ENCODE measurements around the gene HIVEP3. TPM values are rescaled to one million over a fixed set of nuclear protein-coding genes. Genes with fewer than 3 reads are reported as not detected.

Gene HIVEP3
- total RNA-seq, 1 donor from 2014 or later, result 5.7 TPM

DNA sequence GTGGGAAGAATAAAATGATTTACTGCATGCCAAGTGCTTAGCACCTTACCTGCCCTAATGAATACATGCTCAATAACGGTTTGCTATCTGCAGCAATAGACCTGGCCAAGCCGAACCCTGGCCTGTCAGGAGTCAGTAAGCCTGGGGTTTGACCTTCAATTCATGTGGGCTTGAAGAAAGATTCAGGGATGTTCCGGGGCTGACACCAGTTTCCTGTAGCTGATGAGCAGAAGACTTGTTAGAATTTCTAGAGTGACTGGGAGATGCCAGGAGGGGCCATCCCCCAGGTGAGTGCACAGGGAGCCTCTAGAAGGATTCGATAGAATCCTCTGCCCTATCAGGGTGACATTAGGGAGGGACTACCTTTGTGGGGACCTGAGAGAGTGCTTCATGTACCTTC, 210.9 kb downstream of the HIVEP3 start:
- Histone ChIP-seq H3K4me3 (no peak overlapping the region), H3K4me1 (peaks cover 8% of the 10 kb centered on the region), H3K27me3 (ENCODE audit: low read depth) (no peaks in the 10 kb centered on the region), H3K27ac (replicated peaks) (no peak overlapping the region), H3K36me3 (no peaks in the 10 kb centered on the region), H3K9me3 (replicated peaks) (no peaks in the 10 kb centered on the region)
- TF ChIP-seq, protein P1, sequence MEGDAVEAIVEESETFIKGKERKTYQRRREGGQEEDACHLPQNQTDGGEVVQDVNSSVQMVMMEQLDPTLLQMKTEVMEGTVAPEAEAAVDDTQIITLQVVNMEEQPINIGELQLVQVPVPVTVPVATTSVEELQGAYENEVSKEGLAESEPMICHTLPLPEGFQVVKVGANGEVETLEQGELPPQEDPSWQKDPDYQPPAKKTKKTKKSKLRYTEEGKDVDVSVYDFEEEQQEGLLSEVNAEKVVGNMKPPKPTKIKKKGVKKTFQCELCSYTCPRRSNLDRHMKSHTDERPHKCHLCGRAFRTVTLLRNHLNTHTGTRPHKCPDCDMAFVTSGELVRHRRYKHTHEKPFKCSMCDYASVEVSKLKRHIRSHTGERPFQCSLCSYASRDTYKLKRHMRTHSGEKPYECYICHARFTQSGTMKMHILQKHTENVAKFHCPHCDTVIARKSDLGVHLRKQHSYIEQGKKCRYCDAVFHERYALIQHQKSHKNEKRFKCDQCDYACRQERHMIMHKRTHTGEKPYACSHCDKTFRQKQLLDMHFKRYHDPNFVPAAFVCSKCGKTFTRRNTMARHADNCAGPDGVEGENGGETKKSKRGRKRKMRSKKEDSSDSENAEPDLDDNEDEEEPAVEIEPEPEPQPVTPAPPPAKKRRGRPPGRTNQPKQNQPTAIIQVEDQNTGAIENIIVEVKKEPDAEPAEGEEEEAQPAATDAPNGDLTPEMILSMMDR (IDR thresholded peaks at IDR 0.05; ENCODE audit: borderline replicate concordance), result no peak
- DNase-seq, result no peak
- intact Hi-C loops (cut with micrococcal nuclease), result no loop called here

DNA sequence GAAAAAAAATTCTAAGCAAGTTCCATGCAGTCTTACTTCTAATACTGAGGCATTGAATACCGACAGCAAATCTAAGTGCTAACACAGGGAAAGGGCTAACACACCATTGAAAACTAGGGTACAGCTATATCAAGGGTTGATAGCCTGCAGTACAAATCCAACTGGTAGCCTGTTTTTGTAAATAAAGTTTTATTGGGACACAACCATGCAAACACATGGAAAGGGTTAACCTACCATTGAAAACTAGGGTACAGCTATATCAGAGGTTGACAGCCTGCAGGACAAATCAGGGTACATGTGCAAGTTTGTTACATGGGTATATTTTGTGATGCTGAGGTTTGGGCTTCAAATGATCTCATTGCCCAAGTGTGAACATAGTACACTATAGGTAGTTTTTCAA, 212.9 kb downstream of the HIVEP3 start:
- intact Hi-C loops (cut with micrococcal nuclease), result no loop called here
- H3K9me3 ChIP-seq (replicated peaks), result no peaks in the 10 kb centered on the region
- no peaks in the 10 kb centered on the region for H3K4me1 ChIP-seq
- no peaks in the 10 kb centered on the region for H3K36me3 ChIP-seq
- H3K27me3 ChIP-seq (ENCODE audit: low read depth), result no peaks in the 10 kb centered on the region
- DNase-seq, result no peak
- H3K4me3 ChIP-seq, result no peak overlapping the region
- TF ChIP-seq, protein P1 (IDR thresholded peaks at IDR 0.05; ENCODE audit: borderline replicate concordance), result no peak
- no peak overlapping the region for H3K27ac ChIP-seq (replicated peaks)

DNA sequence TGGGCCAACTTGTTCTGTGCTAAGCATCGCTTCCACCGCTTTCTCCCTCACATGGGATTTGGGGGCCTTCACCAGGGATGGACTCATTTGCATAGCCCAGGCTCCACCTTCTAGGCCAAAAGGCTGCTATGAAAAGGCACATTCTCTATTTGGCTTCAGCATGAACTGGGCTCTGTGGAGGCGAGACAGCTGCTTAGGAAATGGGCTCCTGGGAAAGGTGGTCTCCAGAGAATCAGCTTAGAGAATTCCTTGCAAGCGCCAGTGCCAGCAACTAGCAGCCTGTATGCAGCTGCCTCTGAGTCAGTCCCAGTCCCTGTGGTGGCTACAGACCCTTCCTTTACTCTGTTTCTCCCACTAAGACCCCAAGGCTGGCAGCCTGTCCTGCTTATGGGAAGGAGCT, 214.5 kb downstream of the HIVEP3 start:
- intact Hi-C loops (cut with micrococcal nuclease), result no loop called here
- no peak for DNase-seq

DNA sequence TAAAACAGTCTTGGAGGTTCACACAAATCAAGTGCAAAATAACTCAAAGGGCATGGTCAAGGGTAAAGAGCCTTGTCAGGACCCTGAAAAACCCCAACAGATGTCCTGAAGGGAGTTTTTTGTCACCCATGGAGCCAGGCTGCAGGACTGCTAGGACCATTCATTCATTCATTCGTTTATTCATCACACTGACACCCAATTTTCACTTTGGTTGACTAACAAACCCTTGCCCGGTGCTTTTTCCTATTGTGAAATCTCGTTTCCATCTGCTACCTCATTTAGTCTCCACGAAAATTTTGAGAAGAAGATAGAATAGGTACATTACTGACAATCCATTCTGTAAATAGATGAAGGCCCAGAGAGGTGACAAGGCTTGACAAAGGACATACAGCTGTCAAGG, 216.0 kb downstream of the HIVEP3 start:
- Histone ChIP-seq H3K27me3 (ENCODE audit: low read depth) (no peaks in the 10 kb centered on the region), H3K4me3 (no peak overlapping the region), H3K36me3 (no peaks in the 10 kb centered on the region), H3K27ac (replicated peaks) (no peak overlapping the region), H3K9me3 (replicated peaks) (no peaks in the 10 kb centered on the region), H3K4me1 (no peaks in the 10 kb centered on the region)
- TF ChIP-seq, protein P1 (IDR thresholded peaks at IDR 0.05; ENCODE audit: borderline replicate concordance), result no peak
- intact Hi-C loops (cut with micrococcal nuclease), result no loop called here
- no peak for DNase-seq

More for the DNA sequence above, 214.5 kb downstream of the HIVEP3 start:
- Histone ChIP-seq H3K9me3 (replicated peaks) (no peaks in the 10 kb centered on the region), H3K27me3 (ENCODE audit: low read depth) (no peaks in the 10 kb centered on the region), H3K4me3 (no peak overlapping the region), H3K4me1 (no peaks in the 10 kb centered on the region), H3K27ac (replicated peaks) (no peak overlapping the region), H3K36me3 (no peaks in the 10 kb centered on the region)
- TF ChIP-seq, protein P1 (IDR thresholded peaks at IDR 0.05; ENCODE audit: borderline replicate concordance), result no peak

DNA sequence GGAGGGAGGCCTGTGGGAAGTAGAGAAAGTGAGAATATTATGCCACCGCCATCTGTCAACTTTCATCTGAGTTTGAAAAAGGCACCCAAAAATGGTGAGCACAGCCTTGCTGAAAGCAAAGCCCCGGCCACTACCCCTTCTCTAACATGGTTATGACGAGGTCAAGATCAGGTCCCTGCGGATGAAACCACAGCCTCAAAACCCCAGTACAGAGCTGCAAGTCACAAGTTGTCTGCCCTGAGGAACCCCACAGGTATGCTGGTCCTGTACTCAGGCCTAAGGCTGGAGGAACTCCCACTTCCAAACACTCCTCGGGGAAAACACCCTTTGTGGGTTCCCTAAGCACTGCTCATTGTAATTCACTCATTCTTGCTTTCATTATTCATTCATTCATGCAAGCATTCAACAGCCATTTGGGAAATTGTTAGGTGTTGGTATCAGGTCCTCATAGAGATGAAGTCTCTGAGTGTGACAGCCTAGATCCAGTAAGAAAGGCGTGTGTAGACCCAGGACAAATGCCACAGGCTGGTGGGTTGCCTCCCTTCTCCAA, 217.7 kb downstream of the HIVEP3 start:
- Histone ChIP-seq H3K9me3 (replicated peaks) (no peaks in the 10 kb centered on the region), H3K36me3 (no peaks in the 10 kb centered on the region), H3K4me3 (no peak overlapping the region), H3K4me1 (peaks cover 6% of the 10 kb centered on the region), H3K27me3 (ENCODE audit: low read depth) (no peaks in the 10 kb centered on the region), H3K27ac (replicated peaks) (no peak overlapping the region)
- intact Hi-C loops (cut with micrococcal nuclease), result no loop called here
- TF ChIP-seq, protein P1 (IDR thresholded peaks at IDR 0.05; ENCODE audit: borderline replicate concordance), result no peak
- no peak for DNase-seq

Measured in left ventricle myocardium inferior (tissue), 1 donor.